Measurements from ENCODE around the gene TTC13. TPM values are rescaled to one million over a fixed set of nuclear protein-coding genes. Genes with fewer than 3 reads are reported as not detected.
A peak's percentile ranks its signal among the peaks of the same experiment; 100 is the strongest.

The TTC13 gene
- total and polyA plus RNA-seq, 3 experiments from 2014 or later: 13.1 to 24.8 (median 21.5) TPM

GRCh38 chr1:230925608-230926007 is 53.1 kb downstream of the TTC13 start:
- Mint-ChIP-seq H3K27ac (peak overlapping the region in 3 of 8 donors; percentile 4 to 66 (median 38)), H3K27me3 (no peaks in the 10 kb centered on the region), H3K36me3 (peaks cover 3 to 84% (median 27%) of the 10 kb centered on the region in 3 donors), H3K9me3 (no peaks in the 10 kb centered on the region), H3K4me3 (no peak overlapping the region), H3K4me1 (no peaks in the 10 kb centered on the region)
- POLR2A ChIA-PET: no interaction called here
- no peak overlapping the region for H3K27ac ChIP-seq (ENCODE audit: low read depth, low read length)
- H3K36me3 ChIP-seq (ENCODE audit: insufficient read depth, low read length): peaks cover 40% of the 10 kb centered on the region
- CTCF ChIA-PET: no interaction called here
- H3K4me1 ChIP-seq (ENCODE audit: insufficient read depth, low read length): no peaks in the 10 kb centered on the region
- no peaks in the 10 kb centered on the region for H3K27me3 ChIP-seq (ENCODE audit: insufficient read depth, low read length, poor library complexity, severe bottlenecking)
- H3K4me3 ChIP-seq (ENCODE audit: low read length): no peak overlapping the region
- no peaks in the 10 kb centered on the region for H3K9me3 ChIP-seq (ENCODE audit: low read length)
- no peak for DNase-seq

GRCh38 chr1:230923176-230923575 is 55.5 kb downstream of the TTC13 start:
- no peak overlapping the region for H3K4me3 ChIP-seq (ENCODE audit: low read length)
- H3K36me3 ChIP-seq (ENCODE audit: insufficient read depth, low read length): peaks cover 39% of the 10 kb centered on the region
- no peak for DNase-seq
- no peaks in the 10 kb centered on the region for H3K27me3 ChIP-seq (ENCODE audit: insufficient read depth, low read length, poor library complexity, severe bottlenecking)
- H3K27ac ChIP-seq (ENCODE audit: low read depth, low read length): no peak overlapping the region
- peaks cover 7 to 93% (median 35%) of the 10 kb centered on the region in 3 donors for H3K36me3 Mint-ChIP-seq
- no peak overlapping the region for H3K4me3 Mint-ChIP-seq
- H3K27me3 Mint-ChIP-seq: no peaks in the 10 kb centered on the region
- ChIA-PET CTCF (no interaction called here), POLR2A (no interaction called here)
- no peaks in the 10 kb centered on the region for H3K9me3 ChIP-seq (ENCODE audit: low read length)
- no peaks in the 10 kb centered on the region for H3K4me1 ChIP-seq (ENCODE audit: insufficient read depth, low read length)
- H3K9me3 Mint-ChIP-seq: no peaks in the 10 kb centered on the region
- no peaks in the 10 kb centered on the region for H3K4me1 Mint-ChIP-seq
- H3K27ac Mint-ChIP-seq: no peak overlapping the region

- no peak overlapping the region for H3K4me3 Mint-ChIP-seq
- H3K27ac Mint-ChIP-seq: peak overlapping the region in 3 of 8 donors; percentile 3 to 84 (median 5)
- no peaks in the 10 kb centered on the region for H3K27me3 ChIP-seq (ENCODE audit: insufficient read depth, low read length, poor library complexity, severe bottlenecking)
- peaks cover 34% of the 10 kb centered on the region for H3K36me3 ChIP-seq (ENCODE audit: insufficient read depth, low read length)
- H3K36me3 Mint-ChIP-seq: peaks cover 7 to 93% (median 32%) of the 10 kb centered on the region in 3 donors
- no peaks in the 10 kb centered on the region for H3K27me3 Mint-ChIP-seq
- ChIA-PET CTCF (interaction anchor here (1.0 kb wide), 1 partner anchor 289 kb away, joined by 3 read pairs; no protein-coding TSS in a partner anchor), POLR2A (no interaction called here)
- H3K9me3 Mint-ChIP-seq: no peaks in the 10 kb centered on the region
- H3K4me1 Mint-ChIP-seq: no peaks in the 10 kb centered on the region
- H3K4me3 ChIP-seq (ENCODE audit: low read length): no peak overlapping the region
- H3K4me1 ChIP-seq (ENCODE audit: insufficient read depth, low read length): no peaks in the 10 kb centered on the region
- DNase-seq: no peak
- no peaks in the 10 kb centered on the region for H3K9me3 ChIP-seq (ENCODE audit: low read length)
- no peak overlapping the region for H3K27ac ChIP-seq (ENCODE audit: low read depth, low read length)
These were observed 56.0 kb downstream of the TTC13 start for GRCh38 chr1:230922620-230923019.

GRCh38 chr1:230919207-230919606 is 59.5 kb downstream of the TTC13 start:
- Histone ChIP-seq H3K27ac (ENCODE audit: low read depth, low read length) (no peak overlapping the region), H3K4me1 (ENCODE audit: insufficient read depth, low read length) (no peaks in the 10 kb centered on the region), H3K4me3 (ENCODE audit: low read length) (no peak overlapping the region), H3K36me3 (ENCODE audit: insufficient read depth, low read length) (peaks cover 29% of the 10 kb centered on the region), H3K27me3 (ENCODE audit: insufficient read depth, low read length, poor library complexity, severe bottlenecking) (no peaks in the 10 kb centered on the region), H3K9me3 (ENCODE audit: low read length) (no peaks in the 10 kb centered on the region)
- POLR2A ChIA-PET: no interaction called here
- no peak for DNase-seq
- H3K27me3 Mint-ChIP-seq: no peaks in the 10 kb centered on the region
- no peaks in the 10 kb centered on the region for H3K4me1 Mint-ChIP-seq
- H3K4me3 Mint-ChIP-seq: no peak overlapping the region
- H3K9me3 Mint-ChIP-seq: no peaks in the 10 kb centered on the region
- CTCF ChIA-PET: interaction anchor here (0.8 to 1.4 kb wide), 4 partner anchors 10 to 173 kb away, joined by 3 to 5 read pairs (median 3); no protein-coding TSS in a partner anchor
- H3K36me3 Mint-ChIP-seq: peaks cover 4 to 86% (median 24%) of the 10 kb centered on the region in 3 donors
- peak overlapping the region in 5 of 8 donors; percentile 30 to 71 (median 41) for H3K27ac Mint-ChIP-seq

- Mint-ChIP-seq H3K9me3 (no peaks in the 10 kb centered on the region), H3K36me3 (peaks cover 10 to 87% (median 26%) of the 10 kb centered on the region in 3 donors), H3K27me3 (no peaks in the 10 kb centered on the region), H3K27ac (peak overlapping the region in 1 of 8 donors; percentile 45), H3K4me1 (no peaks in the 10 kb centered on the region), H3K4me3 (no peak overlapping the region)
- CTCF ChIA-PET: interaction anchor here (0.9 to 1.5 kb wide), 7 partner anchors 10 to 173 kb away, joined by 3 to 9 read pairs (median 3); partner anchors contain the start of genes ARV1 and TTC13
- Histone ChIP-seq H3K36me3 (ENCODE audit: insufficient read depth, low read length) (peaks cover 31% of the 10 kb centered on the region), H3K27ac (ENCODE audit: low read depth, low read length) (no peak overlapping the region), H3K4me3 (ENCODE audit: low read length) (no peak overlapping the region), H3K9me3 (ENCODE audit: low read length) (no peaks in the 10 kb centered on the region), H3K4me1 (ENCODE audit: insufficient read depth, low read length) (no peaks in the 10 kb centered on the region), H3K27me3 (ENCODE audit: insufficient read depth, low read length, poor library complexity, severe bottlenecking) (no peaks in the 10 kb centered on the region)
- POLR2A ChIA-PET: no interaction called here
- peak; percentile 49 to 79 (median 63) for DNase-seq
These were observed 61.2 kb downstream of the TTC13 start for GRCh38 chr1:230917284-230918135.

GRCh38 chr1:230916587-230917283 is 61.9 kb downstream of the TTC13 start:
- Mint-ChIP-seq H3K36me3 (peaks cover 10 to 87% (median 27%) of the 10 kb centered on the region in 3 donors), H3K27ac (peak overlapping the region in 1 of 8 donors; percentile 45), H3K27me3 (no peaks in the 10 kb centered on the region), H3K4me1 (no peaks in the 10 kb centered on the region), H3K4me3 (no peak overlapping the region), H3K9me3 (no peaks in the 10 kb centered on the region)
- ChIA-PET POLR2A (no interaction called here), CTCF (interaction anchor here (0.6 to 1.6 kb wide), 9 partner anchors 9 to 292 kb away, joined by 3 to 9 read pairs (median 3); partner anchors contain the start of genes ARV1 and TTC13)
- no peaks in the 10 kb centered on the region for H3K9me3 ChIP-seq (ENCODE audit: low read length)
- H3K27me3 ChIP-seq (ENCODE audit: insufficient read depth, low read length, poor library complexity, severe bottlenecking): no peaks in the 10 kb centered on the region
- peaks cover 35% of the 10 kb centered on the region for H3K36me3 ChIP-seq (ENCODE audit: insufficient read depth, low read length)
- H3K4me1 ChIP-seq (ENCODE audit: insufficient read depth, low read length): no peaks in the 10 kb centered on the region
- peak in 1 of 5 donors; percentile 1 for DNase-seq
- H3K27ac ChIP-seq (ENCODE audit: low read depth, low read length): no peak overlapping the region
- H3K4me3 ChIP-seq (ENCODE audit: low read length): no peak overlapping the region

- no peaks in the 10 kb centered on the region for H3K4me1 ChIP-seq (ENCODE audit: insufficient read depth, low read length)
- H3K4me3 ChIP-seq (ENCODE audit: low read length): no peak overlapping the region
- Mint-ChIP-seq H3K4me3 (no peak overlapping the region), H3K36me3 (peaks cover 13 to 89% (median 27%) of the 10 kb centered on the region in 3 donors), H3K4me1 (no peaks in the 10 kb centered on the region), H3K27ac (no peak overlapping the region), H3K27me3 (no peaks in the 10 kb centered on the region), H3K9me3 (no peaks in the 10 kb centered on the region)
- DNase-seq: no peak
- no peak overlapping the region for H3K27ac ChIP-seq (ENCODE audit: low read depth, low read length)
- H3K36me3 ChIP-seq (ENCODE audit: insufficient read depth, low read length): peaks cover 46% of the 10 kb centered on the region
- ChIA-PET CTCF (no interaction called here), POLR2A (no interaction called here)
- H3K27me3 ChIP-seq (ENCODE audit: insufficient read depth, low read length, poor library complexity, severe bottlenecking): no peaks in the 10 kb centered on the region
- no peaks in the 10 kb centered on the region for H3K9me3 ChIP-seq (ENCODE audit: low read length)
These were observed 63.6 kb downstream of the TTC13 start for GRCh38 chr1:230915078-230915477.

GRCh38 chr1:230913496-230913895 is 65.2 kb downstream of the TTC13 start:
- no peak for DNase-seq
- no peak overlapping the region for H3K4me3 Mint-ChIP-seq
- ChIA-PET POLR2A (no interaction called here), CTCF (interaction anchor here (1.4 kb wide), 1 partner anchor 20 kb away, joined by 3 read pairs; no protein-coding TSS in a partner anchor)
- Histone ChIP-seq H3K4me3 (ENCODE audit: low read length) (no peak overlapping the region), H3K27me3 (ENCODE audit: insufficient read depth, low read length, poor library complexity, severe bottlenecking) (no peaks in the 10 kb centered on the region), H3K4me1 (ENCODE audit: insufficient read depth, low read length) (no peaks in the 10 kb centered on the region), H3K9me3 (ENCODE audit: low read length) (no peaks in the 10 kb centered on the region), H3K27ac (ENCODE audit: low read depth, low read length) (no peak overlapping the region), H3K36me3 (ENCODE audit: insufficient read depth, low read length) (peaks cover 48% of the 10 kb centered on the region)
- no peaks in the 10 kb centered on the region for H3K27me3 Mint-ChIP-seq
- peak overlapping the region in 1 of 8 donors; percentile 31 for H3K27ac Mint-ChIP-seq
- H3K4me1 Mint-ChIP-seq: no peaks in the 10 kb centered on the region
- no peaks in the 10 kb centered on the region for H3K9me3 Mint-ChIP-seq
- peaks cover 14 to 87% (median 29%) of the 10 kb centered on the region in 3 donors for H3K36me3 Mint-ChIP-seq

Data from CD8-positive, alpha-beta memory T cell (primary cell).